MM.1S (cell line): Measurements from ENCODE around the gene STX1B.

Experiments used
- DNase-seq: peaks from one replicate; pipeline ENCODE4 v3.0.0-alpha.2; 2015
- H2AFZ ChIP-seq: fragments of 300-600 bp; sonication (generic); 2 replicates; pipeline ENCODE4 v1.6.0; 2016; ENCODE audit warnings: antibody characterized with exemption, low read length
- H3F3A ChIP-seq: fragments of 300-600 bp; sonication (generic); 2 replicates; pipeline ENCODE4 v1.6.1; 2016; ENCODE audit warnings: mild to moderate bottlenecking, antibody characterized with exemption, low read length, moderate library complexity, mixed read lengths; ENCODE audit not compliant: insufficient read depth
- H3K27ac ChIP-seq: fragments of 300-600 bp; sonication (generic); 2 replicates; pipeline ENCODE4 v1.5.1; 2016; ENCODE audit warnings: mild to moderate bottlenecking, low read length
- H3K27me3 ChIP-seq: fragments of 300-600 bp; sonication (generic); replicated peaks from 2 replicates; pipeline ENCODE4 v1.6.0; 2016; ENCODE audit warnings: low read length; ENCODE audit not compliant: insufficient read depth
- H3K36me3 ChIP-seq: fragments of 300-600 bp; sonication (generic); replicated peaks from 2 replicates; pipeline ENCODE4 v1.6.1; 2016; ENCODE audit warnings: mild to moderate bottlenecking, low read length, mixed read lengths; ENCODE audit not compliant: insufficient read depth
- H3K4me1 ChIP-seq: fragments of 300-600 bp; sonication (generic); 2 replicates; pipeline ENCODE4 v1.6.1; 2016; ENCODE audit warnings: low read length, mixed read lengths
- H3K4me2 ChIP-seq: fragments of 300-600 bp; sonication (generic); 2 replicates; pipeline ENCODE4 v1.6.0; 2016; ENCODE audit warnings: low read depth, low read length
- H3K4me3 ChIP-seq: fragments of 300-600 bp; sonication (generic); 2 replicates; pipeline ENCODE4 v1.5.1; 2016; ENCODE audit warnings: low read length, mixed read lengths
- H3K79me2 ChIP-seq: fragments of 300-600 bp; sonication (generic); 2 replicates; pipeline ENCODE4 v1.6.1; 2016; ENCODE audit warnings: mixed run types, low read length, mixed read lengths
- H3K9ac ChIP-seq: fragments of 300-600 bp; sonication (generic); 2 replicates; pipeline ENCODE4 v1.6.1; 2016; ENCODE audit warnings: low read length, mixed read lengths
- H3K9me2 ChIP-seq: fragments of 300-600 bp; sonication (generic); replicated peaks from 2 replicates; pipeline ENCODE4 v1.6.1; 2016; ENCODE audit warnings: mild to moderate bottlenecking, low read length, mixed read lengths; ENCODE audit not compliant: insufficient read depth
- H3K9me3 ChIP-seq: fragments of 300-600 bp; sonication (generic); replicated peaks from 2 replicates; pipeline ENCODE4 v1.6.1; 2016; ENCODE audit warnings: mild to moderate bottlenecking, low read length, mixed read lengths; ENCODE audit not compliant: insufficient read depth
- H4K20me1 ChIP-seq: fragments of 300-600 bp; sonication (generic); 2 replicates; pipeline ENCODE4 v1.6.1; 2016; ENCODE audit warnings: mild to moderate bottlenecking, low read length, moderate library complexity, mixed read lengths; ENCODE audit not compliant: insufficient read depth
- CTCF ChIP-seq: fragments of 300-600 bp; sonication (generic); IDR thresholded peaks from 2 replicates; pipeline ENCODE4 v1.5.1; 2016; ENCODE audit warnings: antibody characterized with exemption, low read length, mixed read lengths
- EZH2 ChIP-seq: fragments of 300-600 bp; sonication (generic); optimal IDR thresholded peaks from 2 replicates; pipeline ENCODE3; 2017; ENCODE audit warnings: low read depth, mild to moderate bottlenecking, antibody characterized with exemption, low read length, mixed read lengths
- EZH2phosphoT487 ChIP-seq: fragments of 300-600 bp; sonication (generic); IDR thresholded peaks from 2 replicates; pipeline ENCODE4 v1.6.1; 2018; ENCODE audit warnings: antibody characterized with exemption, low read length

Gene STX1B

GRCh38 chr16:31010585-31011325 is at the start of gene STX1B:
Gene STX1B (minus strand): TSS chr16:31010638. CDS start chr16:31010396, 242 bp downstream.
- Histone ChIP-seq H3K36me3 (no peaks in the 10 kb centered on the region), H3K4me3 (no peak within 1 kb of the TSS), H3K4me2 (no peak within 1 kb of the TSS), H3K9me3 (no peaks in the 10 kb centered on the region), H3K27ac (no peak within 1 kb of the TSS), H3K79me2 (no peaks in the 10 kb centered on the region), H4K20me1 (no peaks in the 10 kb centered on the region), H3K9ac (no peak within 1 kb of the TSS), H3F3A (no peaks in the 10 kb centered on the region), H2AFZ (no peak within 1 kb of the TSS), H3K9me2 (no peaks in the 10 kb centered on the region), H3K27me3 (peaks cover 69% of the 10 kb centered on the region), H3K4me1 (no peaks in the 10 kb centered on the region)
- no peak for DNase-seq
- TF ChIP-seq EZH2 = no peak
- TF ChIP-seq EZH2phosphoT487 = no peak
- no peak for TF ChIP-seq CTCF

GRCh38 chr16:31055613-31056012 is 45.2 kb upstream of the STX1B start:
- Histone ChIP-seq H3F3A (no peaks in the 10 kb centered on the region), H3K27ac (no peak overlapping the region), H3K4me3 (no peak overlapping the region), H3K9me2 (no peaks in the 10 kb centered on the region), H4K20me1 (no peaks in the 10 kb centered on the region; the same call in 1 of the 2 replicates), H3K4me1 (no peaks in the 10 kb centered on the region), H3K9me3 (no peaks in the 10 kb centered on the region), H3K27me3 (no peaks in the 10 kb centered on the region), H3K36me3 (no peaks in the 10 kb centered on the region), H3K4me2 (no peak overlapping the region), H3K79me2 (no peaks in the 10 kb centered on the region), H3K9ac (no peak overlapping the region), H2AFZ (no peak overlapping the region)
- TF ChIP-seq EZH2 = no peak
- TF ChIP-seq CTCF = no peak
- no peak for TF ChIP-seq EZH2phosphoT487
- no peak for DNase-seq

- H3K9ac ChIP-seq = no peak overlapping the region
Observed at GRCh38 chr16:31052114-31052513, 41.7 kb upstream of the STX1B start.

More at GRCh38 chr16:31052114-31052513, 41.7 kb upstream of the STX1B start:
- DNase-seq = no peak
- no peak overlapping the region for H3K4me3 ChIP-seq
- no peak overlapping the region for H3K27ac ChIP-seq
- H3K9me2 ChIP-seq = no peaks in the 10 kb centered on the region
- H3F3A ChIP-seq = no peaks in the 10 kb centered on the region
- no peak overlapping the region for H3K4me2 ChIP-seq
- no peak for TF ChIP-seq EZH2phosphoT487
- TF ChIP-seq CTCF = no peak
- no peak for TF ChIP-seq EZH2
- no peaks in the 10 kb centered on the region for H3K4me1 ChIP-seq
- H3K36me3 ChIP-seq = no peaks in the 10 kb centered on the region
- H3K27me3 ChIP-seq = no peaks in the 10 kb centered on the region
- H2AFZ ChIP-seq = no peak overlapping the region
- no peaks in the 10 kb centered on the region for H4K20me1 ChIP-seq
- H3K9me3 ChIP-seq = no peaks in the 10 kb centered on the region
- no peaks in the 10 kb centered on the region for H3K79me2 ChIP-seq
